K562 (cell line): ENCODE measurements around the gene SLC26A1. TPM values are rescaled to one million over a fixed set of nuclear protein-coding genes. Genes with fewer than 3 reads are reported as not detected.
A peak's percentile ranks its signal among the peaks of the same experiment; 100 is the strongest.

Experiments
- CCNT2 ChIP-seq: IDR thresholded peaks from 2 replicates; pipeline ENCODE4 v1.6.1; 2011; ENCODE audit warnings: borderline replicate concordance, low read depth, mild to moderate bottlenecking, moderate library complexity, mixed read lengths, low read length; ENCODE audit not compliant: insufficient read length; ENCODE audit errors: extremely low read depth
- FIP1L1 ChIP-seq: fragments of 200-400 bp; formaldehyde crosslinking; IDR thresholded peaks from 2 replicates; pipeline ENCODE4 v1.6.1; 2018; ENCODE audit warnings: mild to moderate bottlenecking, low read depth, low read length; ENCODE audit not compliant: poor library complexity, severe bottlenecking
- FOXJ3 ChIP-seq: sonication (generic); formaldehyde crosslinking; IDR thresholded peaks from 2 replicates; pipeline ENCODE4 v1.4.0; 2020; ENCODE audit warnings: mild to moderate bottlenecking, missing genetic modification reagents
- ILK ChIP-seq: fragments of 450-650 bp; IDR thresholded peaks from 2 replicates; pipeline ENCODE4 v1.6.1; 2016; ENCODE audit warnings: missing genetic modification characterization, low read depth, mild to moderate bottlenecking, missing compliant biosample characterization, moderate library complexity, borderline replicate concordance
- KDM2B ChIP-seq: fragments of 250-450 bp; sonication (Bioruptor Pico); IDR thresholded peaks from 2 replicates; pipeline ENCODE4 v1.8.0; 2021; ENCODE audit warnings: mild to moderate bottlenecking, moderate library complexity
- KLF6 ChIP-seq: fragments of 250-450 bp; sonication (Bioruptor Pico); IDR thresholded peaks from 2 replicates; pipeline ENCODE4 v1.4.0; 2020; ENCODE audit warnings: mild to moderate bottlenecking, moderate library complexity, borderline replicate concordance
- L3MBTL2 ChIP-seq: fragments of 450-650 bp; IDR thresholded peaks from 2 replicates; pipeline ENCODE4 v1.6.1; 2016; ENCODE audit warnings: mild to moderate bottlenecking, moderate library complexity
- MYC ChIP-seq, 2 experiments: fragments of 250-450 bp in 1 of 2; sonication (Bioruptor Pico) in 1 of 2; IDR thresholded peaks; 2 replicates each; pipeline versions ENCODE4 v1.5.1 to v1.6.1; 2012 to 2021; ENCODE audit warnings: low read depth in 2 of 2, borderline replicate concordance in 1 of 2, improper control_type of control experiment in 1 of 2, low read length in 1 of 2, mild to moderate bottlenecking in 1 of 2, moderate library complexity in 1 of 2
- NR0B1 ChIP-seq: fragments of 450-650 bp; IDR thresholded peaks from one replicate; pipeline ENCODE4 v1.6.1; 2018; ENCODE audit warnings: mild to moderate bottlenecking, moderate library complexity; ENCODE audit not compliant: partially characterized antibody
- NR2C2 ChIP-seq, 2 experiments: fragments of 200-800 bp in 1 of 2; sonication (Bioruptor generic) in 1 of 2; sonication (generic) in 1 of 2; formaldehyde crosslinking in 1 of 2; IDR thresholded peaks; 2 replicates each; pipeline versions ENCODE4 v1.6.1 to v1.8.0; 2016 to 2022; ENCODE audit warnings: mild to moderate bottlenecking in 1 of 2, missing compliant biosample characterization in 1 of 2, missing genetic modification characterization in 1 of 2, missing genetic modification reagents in 1 of 2
- NR4A1 ChIP-seq, 2 experiments: fragments of 250-450 bp in 1 of 2; fragments of 450-650 bp in 1 of 2; sonication (Bioruptor Pico) in 1 of 2; IDR thresholded peaks; 2 replicates each; pipeline versions ENCODE4 v1.4.0 to v1.6.1; 2016 to 2020; ENCODE audit warnings: mild to moderate bottlenecking in 2 of 2, missing compliant biosample characterization in 1 of 2, missing genetic modification characterization in 1 of 2, moderate library complexity in 1 of 2
- NRF1 ChIP-seq, 2 experiments: fragments of 450-650 bp; IDR thresholded peaks in 1 of 2; conservative IDR thresholded peaks in 1 of 2; 2 replicates each; pipeline ENCODE4 v1.6.1; 2014; ENCODE audit warnings: mild to moderate bottlenecking in 2 of 2
- POLR2G ChIP-seq: fragments of 200-400 bp; formaldehyde crosslinking; IDR thresholded peaks from 2 replicates; pipeline ENCODE4 v1.6.1; 2017; ENCODE audit warnings: low read depth, mild to moderate bottlenecking, antibody characterized with exemption, low read length, moderate library complexity
- PPARD ChIP-seq: fragments of 250-450 bp; sonication (Bioruptor Pico); IDR thresholded peaks from 2 replicates; pipeline ENCODE4 v1.8.0; 2022; ENCODE audit warnings: inconsistent platforms, mild to moderate bottlenecking, moderate library complexity
- SMARCC2 ChIP-seq: fragments of 450-650 bp; IDR thresholded peaks from 2 replicates; pipeline ENCODE4 v1.6.1; 2017; ENCODE audit warnings: antibody characterized with exemption, moderate library complexity, mild to moderate bottlenecking, low read depth
- TAF1 ChIP-seq: IDR thresholded peaks from 2 replicates; pipeline ENCODE4 v1.6.1; 2011; ENCODE audit warnings: mild to moderate bottlenecking, low read length, moderate library complexity; ENCODE audit not compliant: insufficient read depth, control insufficient read depth, severe bottlenecking; ENCODE audit errors: extremely low read depth
- ZNF143 ChIP-seq: sonication (generic); formaldehyde crosslinking; IDR thresholded peaks from 2 replicates; pipeline ENCODE4 v1.9.0; 2022; ENCODE audit warnings: mild to moderate bottlenecking, missing genetic modification reagents
- ZNF165 ChIP-seq: fragments of 250-450 bp; sonication (Bioruptor Pico); IDR thresholded peaks from 2 replicates; pipeline ENCODE4 v1.4.0; 2020; ENCODE audit warnings: borderline replicate concordance
- ZNF740 ChIP-seq, 3 experiments: fragments of 200-800 bp in 1 of 3; sonication (Bioruptor generic) in 1 of 3; sonication (generic) in 1 of 3; formaldehyde crosslinking in 1 of 3; IDR thresholded peaks; 2 replicates each; pipeline versions ENCODE4 v1.6.1 to v1.8.0; 2016 to 2022; ENCODE audit warnings: mild to moderate bottlenecking in 2 of 3, missing compliant biosample characterization in 2 of 3, missing genetic modification characterization in 2 of 3, missing genetic modification reagents in 1 of 3
- polyA plus RNA-seq, 8 experiments: library from polyadenylated mRNA; depleted of rRNA in 4 of 8; stranded (reverse) in 5 of 8; unstranded in 3 of 8; fragments of >200 nt; fragmentation: Nextera tagmentation in 2 of 8; fragmentation: Illumina TruSeq in 1 of 8; extraction: Ambion mirVana in 2 of 8; extraction: Trizol in 1 of 8; gene quantifications; 2 replicates each; pipeline versions ENCODE4 v1.2.1 to v1.2.3, GENCODE V29; 2011 to 2014; ENCODE audit warnings: inconsistent platforms in 1 of 8, missing spikeins in 1 of 8
- total RNA-seq, 7 experiments: library from RNA; depleted of rRNA in 6 of 7; stranded (reverse); fragments of >200 nt in 6 of 7; fragmentation: Illumina TruSeq in 2 of 7; extraction: Trizol in 2 of 7; gene quantifications; 2 replicates each; pipeline versions ENCODE4 v1.2.1 to v1.2.3, GENCODE V29; 2011 to 2021; ENCODE audit warnings: low replicate concordance in 1 of 7
- TF ChIP-seq, protein P1 (sequence below): fragments of 450-650 bp; formaldehyde crosslinking; IDR thresholded peaks from 2 replicates; pipeline ENCODE4 v1.4.0; 2020; ENCODE audit warnings: mild to moderate bottlenecking, moderate library complexity

Gene SLC26A1
- total and polyA plus RNA-seq, 9 of the 15 experiments (the other 6 are each of a cell fraction or from before 2014, with no cell fraction given): 0.11 to 4.2 (median 0.95) TPM

- TF ChIP-seq MYC (IDR thresholded peaks at IDR 0.05; ENCODE audit: low read depth, low read length) (peak; percentile 59), MYC (CRISPR knock-in tag; IDR thresholded peaks at IDR 0.05; ENCODE audit: borderline replicate concordance, low read depth) (no peak), KDM2B (CRISPR knock-in tag) (peak; percentile 81; the same call in 1 of the 2 replicates), CCNT2 (peak; percentile 15), L3MBTL2 (peak; percentile 75), ZNF143 (CRISPR knock-in tag) (no peak), PPARD (no peak), SMARCC2 (no peak), ZNF165 (CRISPR knock-in tag) (peak; percentile 62; the same call in 1 of the 2 replicates), FIP1L1 (peak; percentile 77), ZNF740 (CRISPR knock-in tag; IDR thresholded peaks at IDR 0.05) (no peak), ZNF740 (tag; IDR thresholded peaks at IDR 0.05) (no peak), ILK (tag) (no peak), NRF1 (conservative IDR thresholded peaks at IDR 0.05 in 1 of 2, IDR thresholded peaks at IDR 0.05 in 1 of 2) (peak; percentile 60 to 66; a peak in 3 of 4 replicates), TAF1 (peak; percentile 65), KLF6 (no peak), NR2C2 (CRISPR knock-in tag; IDR thresholded peaks at IDR 0.05) (no peak), NR2C2 (tag; IDR thresholded peaks at IDR 0.05) (peak; percentile 44), NR0B1 (no peak), NR4A1 (CRISPR knock-in tag; IDR thresholded peaks at IDR 0.05) (no peak; the same call in 1 of the 2 replicates), NR4A1 (tag; IDR thresholded peaks at IDR 0.05) (0 out of 2 replicates have a peak, but pooled peaks have one; percentile 28), POLR2G (peak; percentile 75), FOXJ3 (CRISPR knock-in tag) (no peak)
- TF ChIP-seq, protein P1, sequence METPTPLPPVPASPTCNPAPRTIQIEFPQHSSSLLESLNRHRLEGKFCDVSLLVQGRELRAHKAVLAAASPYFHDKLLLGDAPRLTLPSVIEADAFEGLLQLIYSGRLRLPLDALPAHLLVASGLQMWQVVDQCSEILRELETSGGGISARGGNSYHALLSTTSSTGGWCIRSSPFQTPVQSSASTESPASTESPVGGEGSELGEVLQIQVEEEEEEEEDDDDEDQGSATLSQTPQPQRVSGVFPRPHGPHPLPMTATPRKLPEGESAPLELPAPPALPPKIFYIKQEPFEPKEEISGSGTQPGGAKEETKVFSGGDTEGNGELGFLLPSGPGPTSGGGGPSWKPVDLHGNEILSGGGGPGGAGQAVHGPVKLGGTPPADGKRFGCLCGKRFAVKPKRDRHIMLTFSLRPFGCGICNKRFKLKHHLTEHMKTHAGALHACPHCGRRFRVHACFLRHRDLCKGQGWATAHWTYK: peak; percentile 39; the same call in 1 of the 2 replicates
Measured at GRCh38 chr4:973431-974397, 19.5 kb downstream of the SLC26A1 start, which contains the start of gene DGKQ (continued).
